PC-3 (cell line): ENCODE results near the gene NRIP2.

Source experiments
- CTCF ChIP-seq: fragments of 300-600 bp; sonication (generic); conservative IDR thresholded peaks from 2 replicates; pipeline ENCODE4 v1.5.1; 2017; ENCODE audit warnings: antibody characterized with exemption, low read depth, mild to moderate bottlenecking, low read length
- EZH2 ChIP-seq: fragments of 300-600 bp; sonication (generic); IDR thresholded peaks from one replicate; pipeline ENCODE4 v1.6.1; 2017; ENCODE audit warnings: antibody characterized with exemption, mild to moderate bottlenecking, low read length; ENCODE audit not compliant: unreplicated experiment
- EZH2phosphoT487 ChIP-seq: fragments of 300-600 bp; sonication (generic); IDR thresholded peaks from 2 replicates; pipeline ENCODE4 v1.6.1; 2018; ENCODE audit warnings: mild to moderate bottlenecking, antibody characterized with exemption, low read length, borderline replicate concordance

DNA sequence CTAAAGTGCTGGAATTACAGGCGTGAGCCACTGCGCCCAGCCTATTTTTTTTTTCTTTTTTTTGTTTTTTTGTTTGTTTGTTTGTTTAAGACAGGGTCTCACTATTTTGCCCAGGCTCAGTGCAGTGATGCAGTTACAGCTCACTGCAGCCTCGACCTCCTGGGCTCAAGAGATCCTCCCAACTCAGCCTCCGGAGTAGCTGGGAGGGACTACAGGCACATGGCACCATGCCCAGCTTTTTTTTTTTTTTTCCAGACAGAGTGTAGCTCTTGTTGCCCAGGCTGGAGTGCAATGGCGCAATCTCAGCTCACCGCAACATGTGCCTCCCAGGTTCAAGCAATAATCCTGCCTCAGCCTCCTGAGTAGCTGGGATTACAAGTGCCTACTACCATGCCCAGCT, 28.1 kb downstream of the NRIP2 start:
- TF ChIP-seq CTCF (no peak), EZH2phosphoT487 (no peak), EZH2 (no peak)
